HG03060 (cell line): ENCODE measurements around the gene NFKB2.

ENCODE experiments used
- ATAC-seq: cut with Tn5 transposase; IDR thresholded peaks from one replicate; pipeline ENCODE4 v1.9.1; 2021; ENCODE audit warnings: low read depth, moderate number of reproducible peaks; ENCODE audit not compliant: unreplicated experiment

The NFKB2 gene

GRCh38 chr10:102438374-102438773 is 42.9 kb downstream of the NFKB2 start:
- no peak for ATAC-seq

- ATAC-seq, result no peak
Observed at GRCh38 chr10:102444851-102445250, 49.3 kb downstream of the NFKB2 start.

GRCh38 chr10:102449321-102450123 is 54.0 kb downstream of the NFKB2 start:
- ATAC-seq, result no peak

- ATAC-seq, result no peak
Observed at GRCh38 chr10:102450124-102450373, 54.5 kb downstream of the NFKB2 start.

GRCh38 chr10:102450374-102451104 is 55.0 kb downstream of the NFKB2 start:
- no peak for ATAC-seq

- ATAC-seq, result no peak
Observed at GRCh38 chr10:102451105-102451969, 55.8 kb downstream of the NFKB2 start, which contains the start of gene C10orf95. Gene C10orf95 (minus strand): TSS chr10:102451543. CDS start chr10:102451093, 450 bp downstream.
